ENCODE data around the gene MAPK8IP2. TPM values are rescaled to one million over a fixed set of nuclear protein-coding genes. Genes with fewer than 3 reads are reported as not detected.

Gene MAPK8IP2
- total and polyA plus RNA-seq, 2 donors = 0.33 to 0.96 TPM

GRCh38 chr22:50585781-50586180 is 14.8 kb upstream of the MAPK8IP2 start:
- Histone ChIP-seq H3K27me3 (ENCODE audit: control insufficient read depth in 2 of 2, insufficient read depth in 1 of 2, low read length in 1 of 2) (peaks cover 0 to 9% of the 10 kb centered on the region in 2 donors), H3K4me1 (ENCODE audit: control insufficient read depth in 2 of 2, insufficient read depth in 2 of 2, low read length in 2 of 2) (peaks cover 7 to 15% of the 10 kb centered on the region in 2 donors), H3K36me3 (ENCODE audit: control insufficient read depth in 2 of 2, insufficient read depth in 2 of 2, low read length in 1 of 2) (peaks cover 3% of the 10 kb centered on the region in 2 donors), H3K4me3 (ENCODE audit: low read length in 2 of 2) (no peak overlapping the region), H3K9me3 (ENCODE audit: control insufficient read depth in 2 of 2, insufficient read depth in 1 of 2, low read length in 1 of 2) (no peaks in the 10 kb centered on the region), H3K27ac (ENCODE audit: low read depth in 1 of 2, low read length in 1 of 2) (no peak overlapping the region)
- WGBS = 97% methylated on average over 8 of the region's 8 CpGs
- no peak for DNase-seq (ENCODE audit: low read depth in 6 of 9, low spot score in 9 of 9)

GRCh38 chr22:50586416-50586815 is 14.2 kb upstream of the MAPK8IP2 start:
- Histone ChIP-seq H3K4me3 (ENCODE audit: low read length in 2 of 2) (no peak overlapping the region), H3K27ac (ENCODE audit: low read depth in 1 of 2, low read length in 1 of 2) (no peak overlapping the region), H3K36me3 (ENCODE audit: control insufficient read depth in 2 of 2, insufficient read depth in 2 of 2, low read length in 1 of 2) (no peaks in the 10 kb centered on the region), H3K27me3 (ENCODE audit: control insufficient read depth in 2 of 2, insufficient read depth in 1 of 2, low read length in 1 of 2) (peaks cover 0 to 9% of the 10 kb centered on the region in 2 donors), H3K4me1 (ENCODE audit: control insufficient read depth in 2 of 2, insufficient read depth in 2 of 2, low read length in 2 of 2) (peaks cover 7 to 14% of the 10 kb centered on the region in 2 donors), H3K9me3 (ENCODE audit: control insufficient read depth in 2 of 2, insufficient read depth in 1 of 2, low read length in 1 of 2) (no peaks in the 10 kb centered on the region)
- no peak for DNase-seq (ENCODE audit: low read depth in 6 of 9, low spot score in 9 of 9)
- WGBS = 97% methylated on average over 5 of the region's 5 CpGs

GRCh38 chr22:50587407-50587806 is 13.2 kb upstream of the MAPK8IP2 start:
- Histone ChIP-seq H3K36me3 (ENCODE audit: control insufficient read depth in 2 of 2, insufficient read depth in 2 of 2, low read length in 1 of 2) (no peaks in the 10 kb centered on the region), H3K27me3 (ENCODE audit: control insufficient read depth in 2 of 2, insufficient read depth in 1 of 2, low read length in 1 of 2) (peaks cover 0 to 9% of the 10 kb centered on the region in 2 donors), H3K27ac (ENCODE audit: low read depth in 1 of 2, low read length in 1 of 2) (no peak overlapping the region), H3K4me1 (ENCODE audit: control insufficient read depth in 2 of 2, insufficient read depth in 2 of 2, low read length in 2 of 2) (peaks cover 4 to 7% of the 10 kb centered on the region in 2 donors), H3K9me3 (ENCODE audit: control insufficient read depth in 2 of 2, insufficient read depth in 1 of 2, low read length in 1 of 2) (no peaks in the 10 kb centered on the region), H3K4me3 (ENCODE audit: low read length in 2 of 2) (no peak overlapping the region)
- DNase-seq (ENCODE audit: low read depth in 6 of 9, low spot score in 9 of 9) = no peak
- WGBS = 97% methylated on average over 5 of the region's 5 CpGs

GRCh38 chr22:50595189-50595588 is 5.4 kb upstream of the MAPK8IP2 start:
- H3K9me3 ChIP-seq (ENCODE audit: control insufficient read depth in 2 of 2, insufficient read depth in 1 of 2, low read length in 1 of 2) = peaks cover 0 to 1% of the 10 kb centered on the region in 2 donors
- peaks cover 17 to 36% of the 10 kb centered on the region in 2 donors for H3K27me3 ChIP-seq (ENCODE audit: control insufficient read depth in 2 of 2, insufficient read depth in 1 of 2, low read length in 1 of 2)
- H3K27ac ChIP-seq (ENCODE audit: low read depth in 1 of 2, low read length in 1 of 2) = no peak overlapping the region
- H3K36me3 ChIP-seq (ENCODE audit: control insufficient read depth in 2 of 2, insufficient read depth in 2 of 2, low read length in 1 of 2) = no peaks in the 10 kb centered on the region
- no peak for DNase-seq (ENCODE audit: low read depth in 6 of 9, low spot score in 9 of 9)
- no peak overlapping the region for H3K4me3 ChIP-seq (ENCODE audit: low read length in 2 of 2)
- H3K4me1 ChIP-seq (ENCODE audit: control insufficient read depth in 2 of 2, insufficient read depth in 2 of 2, low read length in 2 of 2) = no peaks in the 10 kb centered on the region
- WGBS = 91% methylated on average over 3 of the region's 3 CpGs

- Histone ChIP-seq H3K4me1 (ENCODE audit: control insufficient read depth in 2 of 2, insufficient read depth in 2 of 2, low read length in 2 of 2) (no peaks in the 10 kb centered on the region), H3K27ac (ENCODE audit: low read depth in 1 of 2, low read length in 1 of 2) (no peak overlapping the region), H3K9me3 (ENCODE audit: control insufficient read depth in 2 of 2, insufficient read depth in 1 of 2, low read length in 1 of 2) (peaks cover 0 to 1% of the 10 kb centered on the region in 2 donors), H3K27me3 (ENCODE audit: control insufficient read depth in 2 of 2, insufficient read depth in 1 of 2, low read length in 1 of 2) (peaks cover 35 to 48% of the 10 kb centered on the region in 2 donors), H3K36me3 (ENCODE audit: control insufficient read depth in 2 of 2, insufficient read depth in 2 of 2, low read length in 1 of 2) (no peaks in the 10 kb centered on the region), H3K4me3 (ENCODE audit: low read length in 2 of 2) (no peak overlapping the region)
- DNase-seq (ENCODE audit: low read depth in 6 of 9, low spot score in 9 of 9) = no peak
- 94% methylated on average over 5 of the region's 5 CpGs for WGBS
Observed at GRCh38 chr22:50597097-50597496, 3.5 kb upstream of the MAPK8IP2 start.

GRCh38 chr22:50599816-50600455 is 657 bp upstream of the MAPK8IP2 start:
- Histone ChIP-seq H3K9me3 (ENCODE audit: control insufficient read depth in 2 of 2, insufficient read depth in 1 of 2, low read length in 1 of 2) (peaks cover 0 to 1% of the 10 kb centered on the region in 2 donors), H3K27ac (ENCODE audit: low read depth in 1 of 2, low read length in 1 of 2) (no peak overlapping the region), H3K27me3 (ENCODE audit: control insufficient read depth in 2 of 2, insufficient read depth in 1 of 2, low read length in 1 of 2) (peaks cover 63 to 74% of the 10 kb centered on the region in 2 donors), H3K36me3 (ENCODE audit: control insufficient read depth in 2 of 2, insufficient read depth in 2 of 2, low read length in 1 of 2) (no peaks in the 10 kb centered on the region), H3K4me3 (ENCODE audit: low read length in 2 of 2) (peak overlapping the region in 1 of 2 donors; percentile 43), H3K4me1 (ENCODE audit: control insufficient read depth in 2 of 2, insufficient read depth in 2 of 2, low read length in 2 of 2) (no peaks in the 10 kb centered on the region)
- 18% methylated on average over 52 of the region's 52 CpGs for WGBS
- DNase-seq (ENCODE audit: low read depth in 6 of 9, low spot score in 9 of 9) = peak in 6 of 9 donors; percentile 12 to 60 (median 40)

- H3K27ac ChIP-seq (ENCODE audit: low read depth in 1 of 2, low read length in 1 of 2) = no peak overlapping the region
- no peaks in the 10 kb centered on the region for H3K4me1 ChIP-seq (ENCODE audit: control insufficient read depth in 2 of 2, insufficient read depth in 2 of 2, low read length in 2 of 2)
- 16% methylated on average over 52 of the region's 52 CpGs for WGBS
- H3K27me3 ChIP-seq (ENCODE audit: control insufficient read depth in 2 of 2, insufficient read depth in 1 of 2, low read length in 1 of 2) = peaks cover 70 to 86% of the 10 kb centered on the region in 2 donors
- H3K9me3 ChIP-seq (ENCODE audit: control insufficient read depth in 2 of 2, insufficient read depth in 1 of 2, low read length in 1 of 2) = peaks cover 0 to 1% of the 10 kb centered on the region in 2 donors
- H3K4me3 ChIP-seq (ENCODE audit: low read length in 2 of 2) = peak overlapping the region in 1 of 2 donors; percentile 43
- DNase-seq (ENCODE audit: low read depth in 6 of 9, low spot score in 9 of 9) = no peak
- H3K36me3 ChIP-seq (ENCODE audit: control insufficient read depth in 2 of 2, insufficient read depth in 2 of 2, low read length in 1 of 2) = no peaks in the 10 kb centered on the region
Observed at GRCh38 chr22:50600967-50601668, 525 bp downstream of the MAPK8IP2 start.

- Histone ChIP-seq H3K4me1 (ENCODE audit: control insufficient read depth in 2 of 2, insufficient read depth in 2 of 2, low read length in 2 of 2) (no peaks in the 10 kb centered on the region), H3K4me3 (ENCODE audit: low read length in 2 of 2) (no peak overlapping the region), H3K27ac (ENCODE audit: low read depth in 1 of 2, low read length in 1 of 2) (no peak overlapping the region), H3K9me3 (ENCODE audit: control insufficient read depth in 2 of 2, insufficient read depth in 1 of 2, low read length in 1 of 2) (peaks cover 0 to 1% of the 10 kb centered on the region in 2 donors), H3K36me3 (ENCODE audit: control insufficient read depth in 2 of 2, insufficient read depth in 2 of 2, low read length in 1 of 2) (no peaks in the 10 kb centered on the region), H3K27me3 (ENCODE audit: control insufficient read depth in 2 of 2, insufficient read depth in 1 of 2, low read length in 1 of 2) (peaks cover 70 to 92% of the 10 kb centered on the region in 2 donors)
- WGBS = 63% methylated on average over 12 of the region's 12 CpGs
- no peak for DNase-seq (ENCODE audit: low read depth in 6 of 9, low spot score in 9 of 9)
Observed at GRCh38 chr22:50601669-50602337, 1.2 kb downstream of the MAPK8IP2 start.

GRCh38 chr22:50602338-50602700 is 1.7 kb downstream of the MAPK8IP2 start:
- H3K4me3 ChIP-seq (ENCODE audit: low read length in 2 of 2) = no peak overlapping the region
- peaks cover 0 to 1% of the 10 kb centered on the region in 2 donors for H3K9me3 ChIP-seq (ENCODE audit: control insufficient read depth in 2 of 2, insufficient read depth in 1 of 2, low read length in 1 of 2)
- DNase-seq (ENCODE audit: low read depth in 6 of 9, low spot score in 9 of 9) = no peak
- WGBS = 39% methylated on average over 2 of the region's 2 CpGs
- peaks cover 75 to 92% of the 10 kb centered on the region in 2 donors for H3K27me3 ChIP-seq (ENCODE audit: control insufficient read depth in 2 of 2, insufficient read depth in 1 of 2, low read length in 1 of 2)
- no peaks in the 10 kb centered on the region for H3K4me1 ChIP-seq (ENCODE audit: control insufficient read depth in 2 of 2, insufficient read depth in 2 of 2, low read length in 2 of 2)
- H3K27ac ChIP-seq (ENCODE audit: low read depth in 1 of 2, low read length in 1 of 2) = no peak overlapping the region
- H3K36me3 ChIP-seq (ENCODE audit: control insufficient read depth in 2 of 2, insufficient read depth in 2 of 2, low read length in 1 of 2) = no peaks in the 10 kb centered on the region
